GM12878 (cell line): ENCODE data around the gene SINHCAF. TPM values are rescaled to one million over a fixed set of nuclear protein-coding genes. Genes with fewer than 3 reads are reported as not detected.

Source experiments
- ATAC-seq: fragments of 200-7000 bp; cut with Tn5 transposase; 3 replicates; pipeline ENCODE4 v1.9.1; 2020; ENCODE audit warnings: mild to moderate bottlenecking, moderate library complexity
- BruUV-seq: library from RNA; stranded (reverse); fragments of 400-500 nt; replicated peaks from 2 replicates; lab custom pipeline; 2021; lab: Mats Ljungman, UMichigan
- CTCF ChIA-PET: fragments of 300-600 bp; sonication (Branson Sonifier 250); formaldehyde crosslinking; extraction: SDS; loops from one replicate; lab custom pipeline; 2021; ENCODE audit warnings: inconsistent platforms; lab: Yijun Ruan, JAX
- POLR2A ChIA-PET: fragments of 350-600 bp; formaldehyde crosslinking; extraction: SDS; loops from one replicate; lab custom pipeline; 2021; ENCODE audit warnings: inconsistent platforms; lab: Charles Lee
- RAD21 ChIA-PET: fragments of 300-600 bp; sonication (Branson Sonifier 250); formaldehyde crosslinking; loops from one replicate; lab custom pipeline; 2023; ENCODE audit warnings: antibody characterized with exemption; ENCODE audit not compliant: unreplicated experiment; lab: Charles Lee
- SMC1A ChIA-PET: fragments of 300-600 bp; sonication (Branson Sonifier 250); formaldehyde crosslinking; loops from one replicate; lab custom pipeline; 2023; ENCODE audit not compliant: unreplicated experiment, uncharacterized antibody; lab: Charles Lee
- DNase-seq: peaks from one replicate; pipeline ENCODE4 v3.0.0-alpha.2; 2011; ENCODE audit warnings: low read depth, low spot score
- FAIRE-seq: peaks from 3 replicates; lab custom pipeline; 2011; peaks lifted over from hg19 to GRCh38; lab: Jason Lieb, UNC
- H2AFZ ChIP-seq: 2 replicates; pipeline ENCODE4 v1.6.0; 2011; ENCODE audit warnings: low read depth, low read length, control low read depth; ENCODE audit not compliant: control insufficient read depth
- H3K27ac ChIP-seq: 2 replicates; pipeline ENCODE4 v1.5.1; 2011; ENCODE audit warnings: control low read depth; ENCODE audit not compliant: control insufficient read depth, insufficient read depth
- H3K27me3 ChIP-seq, 2 experiments: replicated peaks in 1 of 2; 2 replicates each; pipeline versions ENCODE4 v1.6.0 to v1.6.1; 2011; ENCODE audit warnings: low read length in 1 of 2; ENCODE audit not compliant: control insufficient read depth in 2 of 2, insufficient read depth in 2 of 2
- H3K36me3 ChIP-seq, 2 experiments: 2 replicates each; pipeline ENCODE4 v1.5.1; 2011; ENCODE audit warnings: low read length in 1 of 2; ENCODE audit not compliant: control insufficient read depth in 2 of 2, insufficient read depth in 2 of 2
- H3K4me1 ChIP-seq: 2 replicates; pipeline ENCODE4 v1.6.1; 2011; ENCODE audit warnings: mild to moderate bottlenecking, low read length, moderate library complexity, mixed read lengths; ENCODE audit not compliant: control insufficient read depth, insufficient read depth
- H3K4me2 ChIP-seq: 2 replicates; pipeline ENCODE4 v1.6.0; 2011; ENCODE audit warnings: control low read depth; ENCODE audit not compliant: control insufficient read depth, insufficient read depth
- H3K4me3 ChIP-seq: fragments of 200-600 bp; sonication (generic); 2 replicates; pipeline ENCODE4 v1.5.1; 2016
- H3K79me2 ChIP-seq: 2 replicates; pipeline ENCODE4 v1.6.0; 2011; ENCODE audit warnings: low read length; ENCODE audit not compliant: control insufficient read depth, insufficient read depth
- H3K9ac ChIP-seq: 2 replicates; pipeline ENCODE4 v1.8.0; 2011; ENCODE audit warnings: low read length, control low read depth, mixed read lengths; ENCODE audit not compliant: control insufficient read depth, insufficient read depth
- H3K9me3 ChIP-seq: replicated peaks from 3 replicates; pipeline ENCODE4 v1.5.1; 2011; ENCODE audit warnings: mild to moderate bottlenecking, low read length; ENCODE audit not compliant: control insufficient read depth, insufficient read depth
- H4K20me1 ChIP-seq: 2 replicates; pipeline ENCODE4 v1.6.0; 2011; ENCODE audit not compliant: control insufficient read depth, insufficient read depth
- EP300 ChIP-seq, 2 experiments: fragments of 150-350 bp in 1 of 2; IDR thresholded peaks; 2 replicates each; pipeline ENCODE4 v1.6.1; 2011 to 2012; ENCODE audit warnings: low read depth in 2 of 2, low read length in 2 of 2, borderline replicate concordance in 1 of 2, improper control_type of control experiment in 1 of 2, inconsistent platforms in 1 of 2; ENCODE audit not compliant: control insufficient read depth in 1 of 2
- MTA3 ChIP-seq: IDR thresholded peaks from 2 replicates; pipeline ENCODE4 v1.6.1; 2012; ENCODE audit warnings: low read length, inconsistent platforms, borderline replicate concordance
- WGBS: methylation state at CpG from one replicate; pipeline ENCODE4 v1.1.6; 2016; ENCODE audit warnings: low lambda C conversion rate; ENCODE audit not compliant: insufficient replicate concordance, insufficient coverage; ENCODE audit errors: missing lambda C conversion rate; 5-methylcytosine and 5-hydroxymethylcytosine counted together
- in situ Hi-C: fragments of 300-500 bp; cut with MboI; formaldehyde crosslinking; loops from 9 replicates; pipeline ENCODE4 v1.14.3; 2018; ENCODE audit warnings: mixed read lengths
- intact Hi-C: fragments of 100-400 bp; cut with micrococcal nuclease; formaldehyde crosslinking; loops from one replicate; pipeline ENCODE4 v1.14.2; 2022; ENCODE audit not compliant: unreplicated experiment
- polyA plus RNA-seq, 11 experiments: library from polyadenylated mRNA; depleted of rRNA in 4 of 11; unstranded in 6 of 11; stranded (reverse) in 5 of 11; fragments of >200 nt; fragmentation: Nextera tagmentation in 4 of 11; fragmentation: Illumina TruSeq in 1 of 11; extraction: Ambion mirVana in 4 of 11; extraction: Trizol in 1 of 11; gene quantifications; 1 replicate in 1 of 11; 2 replicates in 10 of 11; pipeline versions ENCODE4 v1.2.1 to v1.2.3, GENCODE V29; 2011 to 2016; ENCODE audit warnings: inconsistent platforms in 2 of 11, missing spikeins in 2 of 11, low read depth in 1 of 11
- total RNA-seq, 4 experiments: library from RNA; depleted of rRNA in 3 of 4; stranded (reverse); fragments of >200 nt in 3 of 4; fragmentation: Illumina TruSeq in 1 of 4; extraction: Trizol in 1 of 4; gene quantifications; 2 replicates each; pipeline versions ENCODE4 v1.2.1 to v1.2.3, GENCODE V29; 2013 to 2021
- TF ChIP-seq, protein P1 (sequence below): IDR thresholded peaks from 2 replicates; pipeline ENCODE4 v1.6.1; 2012; ENCODE audit warnings: low read length, inconsistent platforms
- TF ChIP-seq, protein P2 (sequence below): IDR thresholded peaks from 2 replicates; pipeline ENCODE4 v1.6.1; 2011; ENCODE audit warnings: low read depth, low read length, improper control_type of control experiment, borderline replicate concordance

The SINHCAF gene
- total and polyA plus RNA-seq, 10 of the 15 experiments (the other 5 are each of a cell fraction or from before 2014, with no cell fraction given) = 60.4 to 156 (median 90.3) TPM

GRCh38 chr12:31260840-31261239 is 65.1 kb downstream of the SINHCAF start:
- Histone ChIP-seq H3K4me1 (no peaks in the 10 kb centered on the region), H3K4me3 (no peak overlapping the region), H3K9ac (no peak overlapping the region), H3K79me2 (no peaks in the 10 kb centered on the region), H3K36me3 (no peaks in the 10 kb centered on the region), H3K27ac (no peak overlapping the region), H3K27me3 (no peaks in the 10 kb centered on the region), H2AFZ (no peak overlapping the region), H4K20me1 (no peaks in the 10 kb centered on the region), H3K4me2 (no peak overlapping the region), H3K9me3 (no peaks in the 10 kb centered on the region)
- 100% methylated on average over 2 of the region's 2 CpGs for WGBS
- ChIA-PET CTCF (interaction anchor here (1.1 to 13.5 kb wide), 2 partner anchors 9 kb away, joined by 5 to 140 read pairs; no protein-coding TSS in a partner anchor), POLR2A (no interaction called here), SMC1A (interaction anchor here (1.4 to 2.4 kb wide), 2 partner anchors 9 to 11 kb away, joined by 9 to 10 read pairs; no protein-coding TSS in a partner anchor), RAD21 (interaction anchor here (0.6 to 2.1 kb wide), 4 partner anchors 11 to 1361 kb away, joined by 3 to 10 read pairs (median 3); no protein-coding TSS in a partner anchor)
- FAIRE-seq = no peak
- in situ Hi-C loops (no loop called here), intact Hi-C loops (no loop called here)
- no peak for ATAC-seq
- TF ChIP-seq, protein P1, sequence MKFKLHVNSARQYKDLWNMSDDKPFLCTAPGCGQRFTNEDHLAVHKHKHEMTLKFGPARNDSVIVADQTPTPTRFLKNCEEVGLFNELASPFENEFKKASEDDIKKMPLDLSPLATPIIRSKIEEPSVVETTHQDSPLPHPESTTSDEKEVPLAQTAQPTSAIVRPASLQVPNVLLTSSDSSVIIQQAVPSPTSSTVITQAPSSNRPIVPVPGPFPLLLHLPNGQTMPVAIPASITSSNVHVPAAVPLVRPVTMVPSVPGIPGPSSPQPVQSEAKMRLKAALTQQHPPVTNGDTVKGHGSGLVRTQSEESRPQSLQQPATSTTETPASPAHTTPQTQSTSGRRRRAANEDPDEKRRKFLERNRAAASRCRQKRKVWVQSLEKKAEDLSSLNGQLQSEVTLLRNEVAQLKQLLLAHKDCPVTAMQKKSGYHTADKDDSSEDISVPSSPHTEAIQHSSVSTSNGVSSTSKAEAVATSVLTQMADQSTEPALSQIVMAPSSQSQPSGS = no peak
- TF ChIP-seq, protein P2, sequence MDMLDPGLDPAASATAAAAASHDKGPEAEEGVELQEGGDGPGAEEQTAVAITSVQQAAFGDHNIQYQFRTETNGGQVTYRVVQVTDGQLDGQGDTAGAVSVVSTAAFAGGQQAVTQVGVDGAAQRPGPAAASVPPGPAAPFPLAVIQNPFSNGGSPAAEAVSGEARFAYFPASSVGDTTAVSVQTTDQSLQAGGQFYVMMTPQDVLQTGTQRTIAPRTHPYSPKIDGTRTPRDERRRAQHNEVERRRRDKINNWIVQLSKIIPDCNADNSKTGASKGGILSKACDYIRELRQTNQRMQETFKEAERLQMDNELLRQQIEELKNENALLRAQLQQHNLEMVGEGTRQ = no peak
- TF ChIP-seq EP300 (IDR thresholded peaks at IDR 0.05; ENCODE audit: borderline replicate concordance in 1 of 2, control insufficient read depth in 1 of 2, low read depth in 2 of 2, low read length in 2 of 2) (no peak), MTA3 (no peak)
- BruUV-seq = no TSS peak
- DNase-seq = no peak
